Measurements from ENCODE around the gene TIMP2.

DNA sequence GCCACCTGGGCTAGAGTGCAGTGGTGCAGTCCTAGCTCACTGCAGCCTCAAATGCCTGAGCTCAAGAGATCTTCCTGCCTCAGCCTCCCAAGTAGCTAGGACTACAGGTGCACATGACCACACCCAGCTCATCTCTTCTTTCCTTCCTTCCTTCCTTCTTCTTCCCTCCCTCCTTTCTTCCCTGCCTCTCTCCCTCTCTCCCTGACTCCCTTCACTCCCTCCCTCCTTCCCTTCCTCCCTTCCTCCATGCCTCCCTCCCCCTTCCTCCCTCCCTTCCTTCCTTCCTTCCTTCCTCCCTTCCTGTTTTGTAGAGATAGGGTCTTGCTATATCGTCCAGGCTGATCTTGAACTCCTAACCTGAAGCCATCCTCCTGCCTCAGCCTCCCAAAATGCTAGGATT lies 61.1 kb downstream of the TIMP2 start:
- TF ChIP-seq, protein P1, sequence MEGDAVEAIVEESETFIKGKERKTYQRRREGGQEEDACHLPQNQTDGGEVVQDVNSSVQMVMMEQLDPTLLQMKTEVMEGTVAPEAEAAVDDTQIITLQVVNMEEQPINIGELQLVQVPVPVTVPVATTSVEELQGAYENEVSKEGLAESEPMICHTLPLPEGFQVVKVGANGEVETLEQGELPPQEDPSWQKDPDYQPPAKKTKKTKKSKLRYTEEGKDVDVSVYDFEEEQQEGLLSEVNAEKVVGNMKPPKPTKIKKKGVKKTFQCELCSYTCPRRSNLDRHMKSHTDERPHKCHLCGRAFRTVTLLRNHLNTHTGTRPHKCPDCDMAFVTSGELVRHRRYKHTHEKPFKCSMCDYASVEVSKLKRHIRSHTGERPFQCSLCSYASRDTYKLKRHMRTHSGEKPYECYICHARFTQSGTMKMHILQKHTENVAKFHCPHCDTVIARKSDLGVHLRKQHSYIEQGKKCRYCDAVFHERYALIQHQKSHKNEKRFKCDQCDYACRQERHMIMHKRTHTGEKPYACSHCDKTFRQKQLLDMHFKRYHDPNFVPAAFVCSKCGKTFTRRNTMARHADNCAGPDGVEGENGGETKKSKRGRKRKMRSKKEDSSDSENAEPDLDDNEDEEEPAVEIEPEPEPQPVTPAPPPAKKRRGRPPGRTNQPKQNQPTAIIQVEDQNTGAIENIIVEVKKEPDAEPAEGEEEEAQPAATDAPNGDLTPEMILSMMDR (conservative IDR thresholded peaks at IDR 0.05; ENCODE audit: low read length), result no peak
- no peak for TF ChIP-seq EZH2phosphoT487 (IDR thresholded peaks at IDR 0.05; ENCODE audit: borderline replicate concordance, low read depth, low read length)

Data from OCI-LY7 (cell line).